B cell (primary cell): ENCODE data around the gene DYNLL1. TPM values are rescaled to one million over a fixed set of nuclear protein-coding genes. Genes with fewer than 3 reads are reported as not detected.

Experiments used
- ATAC-seq: fragments of 200-7000 bp; cut with Tn5 transposase; one replicate; pipeline ENCODE4 v1.10.0; 2021; ENCODE audit warnings: low read depth, mild to moderate bottlenecking, moderate number of reproducible peaks, moderate library complexity
- CTCF ChIA-PET: fragments of 350-600 bp; sonication (Branson Sonifier 250); formaldehyde crosslinking; loops from one replicate; lab custom pipeline; 2021; ENCODE audit warnings: antibody characterized with exemption, inconsistent platforms; lab: Charles Lee
- POLR2A ChIA-PET: fragments of 350-600 bp; sonication (Branson Sonifier 250); formaldehyde crosslinking; loops from one replicate; lab custom pipeline; 2021; ENCODE audit warnings: antibody characterized with exemption; lab: Charles Lee
- DNase-seq: peaks from one replicate; pipeline ENCODE4 v3.0.0; 2013
- H2AFZ ChIP-seq: 2 replicates; pipeline ENCODE4 v1.6.1; 2012; ENCODE audit warnings: mild to moderate bottlenecking, low read depth, low read length; ENCODE audit not compliant: insufficient read depth, poor library complexity, severe bottlenecking
- H3K27ac ChIP-seq, 2 donors: 1 replicate in 1 of 2; 2 replicates in 1 of 2; pipeline ENCODE4 v1.5.1; 2012 to 2013; ENCODE audit warnings: low read length in 2 of 2, mild to moderate bottlenecking in 2 of 2, moderate library complexity in 1 of 2
- H3K27me3 ChIP-seq, 4 experiments: fragments of 200-600 bp in 1 of 4; sonication (generic) in 1 of 4; replicated peaks in 1 of 4; 1 replicate in 2 of 4; 2 replicates in 2 of 4; pipeline versions ENCODE4 v1.6.1 to v1.7.0; 2013 to 2016; ENCODE audit warnings: low read length in 3 of 4, mild to moderate bottlenecking in 2 of 4, mixed read lengths in 1 of 4, moderate library complexity in 1 of 4; ENCODE audit not compliant: insufficient read depth in 4 of 4, control insufficient read depth in 3 of 4; ENCODE audit errors: control extremely low read depth in 1 of 4
- H3K36me3 ChIP-seq, 2 experiments: replicated peaks in 1 of 2; 1 replicate in 1 of 2; 2 replicates in 1 of 2; pipeline versions ENCODE4 v1.6.1 to v1.7.1; 2013; ENCODE audit warnings: low read length in 1 of 2; ENCODE audit not compliant: insufficient read depth in 2 of 2, control insufficient read depth in 1 of 2; ENCODE audit errors: control extremely low read depth in 1 of 2, extremely low read depth in 1 of 2
- H3K4me1 ChIP-seq, 2 donors: fragments of 200-600 bp in 1 of 2; sonication (generic) in 1 of 2; 1 replicate in 1 of 2; 2 replicates in 1 of 2; pipeline versions ENCODE4 v1.5.1 to v1.6.1; 2013 to 2017; ENCODE audit warnings: low read length in 2 of 2; ENCODE audit not compliant: control insufficient read depth in 2 of 2, insufficient read depth in 2 of 2
- H3K4me2 ChIP-seq: replicated peaks from 2 replicates; pipeline ENCODE3; 2012; ENCODE audit warnings: mild to moderate bottlenecking, low read depth, low read length; ENCODE audit not compliant: poor library complexity, severe bottlenecking
- H3K4me3 ChIP-seq, 5 experiments: fragments of 200-600 bp in 1 of 5; sonication (generic) in 1 of 5; 1 replicate in 3 of 5; 2 replicates in 2 of 5; pipeline versions ENCODE4 v1.5.1 to v1.7.0; 2011 to 2016; ENCODE audit warnings: low read length in 4 of 5, mild to moderate bottlenecking in 4 of 5, low read depth in 2 of 5, control low read depth in 1 of 5, moderate library complexity in 1 of 5; ENCODE audit not compliant: insufficient read depth in 1 of 5; ENCODE audit errors: control extremely low read depth in 1 of 5, extremely low read depth in 1 of 5
- H3K79me2 ChIP-seq: fragments of 200-600 bp; sonication (generic); one replicate; pipeline ENCODE4 v1.6.0; 2016; ENCODE audit warnings: low read length; ENCODE audit not compliant: control insufficient read depth, insufficient read depth
- H3K9ac ChIP-seq: fragments of 200-600 bp; sonication (generic); 2 replicates; pipeline ENCODE4 v1.6.1; 2017; ENCODE audit warnings: mild to moderate bottlenecking, low read length, moderate library complexity
- H3K9me3 ChIP-seq, 3 donors: one replicate each; pipeline versions ENCODE4 v1.6.1 to v1.7.1; 2013; ENCODE audit warnings: low read length in 2 of 3; ENCODE audit not compliant: control insufficient read depth in 2 of 3, insufficient read depth in 1 of 3; ENCODE audit errors: control extremely low read depth in 1 of 3
- H4K20me1 ChIP-seq: 2 replicates; pipeline ENCODE4 v1.6.0; 2012; ENCODE audit warnings: mild to moderate bottlenecking, low read length; ENCODE audit not compliant: insufficient read depth, control insufficient read depth, poor library complexity, severe bottlenecking
- H3K27ac Mint-ChIP-seq: one replicate; pipeline ENCODE4 v1.8.0; 2021; ENCODE audit warnings: mixed read lengths
- H3K27me3 Mint-ChIP-seq: one replicate; pipeline ENCODE4 v1.8.0; 2021; ENCODE audit warnings: mixed read lengths
- H3K4me1 Mint-ChIP-seq: one replicate; pipeline ENCODE4 v1.8.0; 2021; ENCODE audit warnings: mixed read lengths
- H3K4me3 Mint-ChIP-seq: one replicate; pipeline ENCODE4 v1.8.0; 2021; ENCODE audit warnings: mixed read lengths
- H3K9me3 Mint-ChIP-seq: one replicate; pipeline ENCODE4 v1.8.0; 2022; ENCODE audit warnings: mixed read lengths; ENCODE audit not compliant: insufficient read depth
- EZH2 ChIP-seq: IDR thresholded peaks from 2 replicates; pipeline ENCODE4 v1.6.1; 2012; ENCODE audit warnings: borderline replicate concordance, low read depth, mild to moderate bottlenecking, moderate library complexity, low read length; ENCODE audit not compliant: insufficient read depth, poor library complexity, severe bottlenecking
- WGBS: methylation state at CpG from one replicate; pipeline ENCODE4 v1.1.5; 2013; ENCODE audit warnings: missing lambda C conversion rate; ENCODE audit not compliant: insufficient coverage; 5-methylcytosine and 5-hydroxymethylcytosine counted together
- intact Hi-C: fragments of 100-400 bp; cut with micrococcal nuclease; formaldehyde crosslinking; loops from one replicate; pipeline ENCODE4 v1.10.0; 2022
- polyA plus RNA-seq: library from polyadenylated mRNA; depleted of rRNA; stranded (reverse); fragments of >200 nt; gene quantifications from 2 replicates; pipeline ENCODE4 v1.2.3, GENCODE V29; 2012
- total RNA-seq, 2 donors: library from RNA; stranded (reverse); fragments of 120-200 nt in 1 of 2; gene quantifications; 1 replicate in 1 of 2; 2 replicates in 1 of 2; pipeline versions ENCODE4 v1.2.3 to v1.2.4, GENCODE V29; 2013 to 2022
- TF ChIP-seq, protein P1 (sequence below): fragments of 200-600 bp; IDR thresholded peaks from one replicate; pipeline ENCODE4 v1.8.0; 2022; ENCODE audit warnings: antibody characterized with exemption, mild to moderate bottlenecking

DYNLL1 gene
- total and polyA plus RNA-seq, 2 donors (not counting 1 experiment from before 2014, with no cell fraction given) = 116 to 132 TPM

DNA sequence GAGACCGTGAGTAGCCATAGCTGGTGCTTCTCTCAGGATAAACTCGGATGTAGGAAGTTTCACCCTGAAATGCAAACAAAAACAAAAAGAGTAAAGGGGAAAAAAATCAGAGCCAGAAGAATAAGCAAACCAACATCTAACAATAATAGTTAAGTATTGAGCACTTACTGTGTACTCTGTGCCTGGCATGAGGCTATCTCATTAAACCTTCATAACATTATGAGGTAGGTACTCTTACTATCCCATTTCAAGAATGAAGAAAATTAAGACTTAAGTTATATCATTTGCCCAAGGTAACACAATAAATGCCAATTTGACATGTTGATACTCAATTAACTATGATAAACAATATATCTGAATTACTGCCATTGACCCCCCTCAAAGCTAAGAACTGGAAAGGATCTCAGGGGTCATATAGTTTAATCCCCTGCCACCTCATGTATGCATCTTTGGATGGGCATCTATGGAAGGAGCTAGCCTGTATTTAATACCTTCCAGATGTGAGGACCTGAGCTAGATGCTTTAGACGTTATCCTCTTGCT, 33.7 kb upstream of the DYNLL1 start:
- CTCF ChIA-PET = interaction anchor here (0.5 kb wide), 1 partner anchor 207 kb away, joined by 3 read pairs; no protein-coding TSS in a partner anchor
- peaks cover 68% of the 10 kb centered on the region for H4K20me1 ChIP-seq
- H2AFZ ChIP-seq = no peak overlapping the region
- POLR2A ChIA-PET = no interaction called here
- H3K9ac ChIP-seq = no peak overlapping the region
- 100% methylated on average over 1 of the region's 3 CpGs for WGBS
- Mint-ChIP-seq H3K4me1 (peaks cover 17% of the 10 kb centered on the region), H3K27me3 (no peaks in the 10 kb centered on the region), H3K9me3 (no peaks in the 10 kb centered on the region), H3K4me3 (no peak overlapping the region), H3K27ac (no peak overlapping the region)
- DNase-seq = no peak
- H3K27me3 ChIP-seq = no peaks in the 10 kb centered on the region
- intact Hi-C loops = loop anchor here (10.0 kb wide), 1 partner anchor 443 kb away; the partner anchor contains the start of gene SPPL3
- H3K4me2 ChIP-seq = no peak overlapping the region
- H3K4me3 ChIP-seq = no peak overlapping the region
- no peaks in the 10 kb centered on the region for H3K9me3 ChIP-seq
- no peak for TF ChIP-seq EZH2
- TF ChIP-seq, protein P1, sequence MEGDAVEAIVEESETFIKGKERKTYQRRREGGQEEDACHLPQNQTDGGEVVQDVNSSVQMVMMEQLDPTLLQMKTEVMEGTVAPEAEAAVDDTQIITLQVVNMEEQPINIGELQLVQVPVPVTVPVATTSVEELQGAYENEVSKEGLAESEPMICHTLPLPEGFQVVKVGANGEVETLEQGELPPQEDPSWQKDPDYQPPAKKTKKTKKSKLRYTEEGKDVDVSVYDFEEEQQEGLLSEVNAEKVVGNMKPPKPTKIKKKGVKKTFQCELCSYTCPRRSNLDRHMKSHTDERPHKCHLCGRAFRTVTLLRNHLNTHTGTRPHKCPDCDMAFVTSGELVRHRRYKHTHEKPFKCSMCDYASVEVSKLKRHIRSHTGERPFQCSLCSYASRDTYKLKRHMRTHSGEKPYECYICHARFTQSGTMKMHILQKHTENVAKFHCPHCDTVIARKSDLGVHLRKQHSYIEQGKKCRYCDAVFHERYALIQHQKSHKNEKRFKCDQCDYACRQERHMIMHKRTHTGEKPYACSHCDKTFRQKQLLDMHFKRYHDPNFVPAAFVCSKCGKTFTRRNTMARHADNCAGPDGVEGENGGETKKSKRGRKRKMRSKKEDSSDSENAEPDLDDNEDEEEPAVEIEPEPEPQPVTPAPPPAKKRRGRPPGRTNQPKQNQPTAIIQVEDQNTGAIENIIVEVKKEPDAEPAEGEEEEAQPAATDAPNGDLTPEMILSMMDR = no peak
- no peak for ATAC-seq
- H3K4me1 ChIP-seq = peaks cover 0 to 5% of the 10 kb centered on the region in 2 donors
- peaks cover 72% of the 10 kb centered on the region for H3K79me2 ChIP-seq
- no peak overlapping the region for H3K27ac ChIP-seq
- peaks cover 17 to 81% of the 10 kb centered on the region in 2 experiments for H3K36me3 ChIP-seq

DNA sequence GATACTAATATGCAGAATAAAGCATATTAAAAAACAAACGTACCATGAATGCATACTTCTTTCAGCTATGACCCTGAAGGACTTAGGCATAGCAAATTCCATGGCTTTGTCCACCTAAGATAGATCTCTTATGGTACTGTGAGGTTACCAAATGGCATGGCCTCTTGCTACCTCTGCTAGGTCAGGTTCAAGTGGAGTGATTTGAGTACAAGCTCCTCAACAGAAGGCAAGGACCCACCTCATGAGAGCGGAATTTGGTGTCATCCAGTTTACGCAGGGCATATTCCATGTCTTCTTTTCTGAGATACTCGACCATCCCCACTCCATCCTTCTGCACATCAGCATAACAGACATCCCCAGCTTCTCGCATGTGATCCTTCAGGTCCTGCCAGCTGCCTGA, 32.2 kb upstream of the DYNLL1 start:
- no peak for TF ChIP-seq EZH2
- TF ChIP-seq, protein P1 = no peak

More for the DNA sequence above, 32.2 kb upstream of the DYNLL1 start:
- CTCF ChIA-PET = interaction anchor here (1.2 to 4.2 kb wide), 2 partner anchors 11 to 65 kb away, joined by 3 to 39 read pairs; partner anchors contain the start of gene COQ5
- Histone ChIP-seq H3K4me2 (no peak overlapping the region), H3K27me3 (no peaks in the 10 kb centered on the region), H3K9me3 (no peaks in the 10 kb centered on the region), H4K20me1 (peaks cover 77% of the 10 kb centered on the region), H3K9ac (no peak overlapping the region), H3K36me3 (peaks cover 12 to 72% of the 10 kb centered on the region in 2 experiments), H3K79me2 (peaks cover 85% of the 10 kb centered on the region), H3K4me3 (no peak overlapping the region), H2AFZ (no peak overlapping the region), H3K27ac (no peak overlapping the region), H3K4me1 (peaks cover 12 to 14% of the 10 kb centered on the region in 2 donors)
- ATAC-seq (no peak), DNase-seq (no peak)
- Mint-ChIP-seq H3K27ac (no peak overlapping the region), H3K27me3 (no peaks in the 10 kb centered on the region), H3K4me3 (no peak overlapping the region), H3K4me1 (peaks cover 27% of the 10 kb centered on the region), H3K9me3 (no peaks in the 10 kb centered on the region)
- POLR2A ChIA-PET = no interaction called here
- 94% methylated on average over 4 of the region's 5 CpGs for WGBS
- intact Hi-C loops = loop anchor here (10.0 kb wide), 1 partner anchor 441 kb away; the partner anchor contains the start of gene SPPL3
